Measurements from ENCODE around the gene COQ9.

GRCh38 chr16:57413301-57413730 is 34.0 kb upstream of the COQ9 start:
- TF ChIP-seq CTCF (IDR thresholded peaks at IDR 0.05) (no peak), POLR2A (IDR thresholded peaks at IDR 0.05) (no peak)

Measured in thyroid gland (tissue), 4 donors.